GM19395 (cell line): ENCODE results near the gene PRR23B.
"Not testable (repeated sequence)": the region's sequence is repeated elsewhere in the genome, so short reads cannot be mapped to it uniquely, and the experiment has no call there.

Experiments
- ATAC-seq: cut with Tn5 transposase; IDR thresholded peaks from one replicate; pipeline ENCODE4 v1.9.1; 2021; ENCODE audit warnings: mild to moderate bottlenecking, moderate library complexity; ENCODE audit not compliant: unreplicated experiment

The PRR23B gene

GRCh38 chr3:139020868-139021234 is at the start of gene PRR23B:
Gene PRR23B (minus strand): TSS chr3:139020926. CDS start chr3:139020661, 265 bp downstream.
- no peak for ATAC-seq

DNA sequence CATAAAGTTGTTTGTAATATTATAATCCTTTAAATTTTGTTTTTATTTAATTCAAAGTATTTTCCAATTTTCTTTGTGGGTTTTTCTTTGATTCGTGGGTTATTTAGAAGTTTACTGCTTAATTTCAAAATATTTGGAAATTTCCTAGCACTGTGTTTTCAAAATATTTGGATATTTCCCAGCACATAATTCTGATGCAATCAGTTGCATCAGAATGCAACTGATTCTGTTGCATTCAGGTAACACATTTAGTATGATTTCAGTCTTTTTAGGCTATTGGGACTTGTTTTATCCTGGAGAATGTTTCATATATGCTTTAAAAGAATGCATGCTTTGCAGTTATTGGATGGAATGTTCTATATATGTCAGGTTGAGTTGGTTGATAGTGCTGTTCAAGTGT is 42.2 kb upstream of the PRR23B start:
- ATAC-seq, result no peak

DNA sequence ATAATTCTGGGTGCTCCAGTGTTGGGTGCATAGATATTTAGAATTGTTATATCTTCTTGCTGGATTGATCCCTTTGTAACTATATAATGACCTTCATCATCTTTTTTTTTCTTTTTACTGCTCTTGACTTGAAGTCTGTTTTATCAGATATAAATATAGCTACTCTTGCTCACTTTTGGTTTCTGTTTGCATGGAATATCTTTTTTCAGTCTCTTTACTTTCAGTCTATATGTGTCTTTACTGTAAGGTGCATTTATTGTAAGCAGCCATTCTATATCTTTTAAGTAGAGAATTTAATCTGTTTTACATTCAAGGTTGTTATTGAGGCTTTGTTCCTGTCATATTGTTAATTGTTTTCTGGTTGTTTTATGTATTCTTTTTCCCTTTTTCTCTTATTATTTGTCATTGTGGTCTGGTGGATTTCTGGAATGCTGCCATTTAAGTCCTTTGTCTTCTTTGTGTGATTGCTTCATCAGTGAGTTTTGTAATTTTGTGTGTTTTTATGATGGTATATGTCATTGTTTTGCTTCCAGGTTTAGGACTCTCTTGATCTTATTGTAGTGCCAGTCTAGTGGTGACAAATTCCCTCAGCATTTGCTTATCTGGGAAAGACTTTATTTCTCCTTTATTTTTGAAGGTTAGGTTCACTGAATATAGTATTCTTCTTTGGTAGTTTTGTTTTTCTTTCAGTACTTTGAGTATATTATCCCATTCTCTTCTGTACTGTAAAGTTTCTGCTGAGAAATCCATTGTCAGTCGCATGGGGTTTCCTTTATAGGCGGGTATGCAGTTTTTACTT is 32.3 kb upstream of the PRR23B start:
- no peak for ATAC-seq

GRCh38 chr3:139044366-139045210 is 23.9 kb upstream of the PRR23B start, which contains the start of gene PRR23C:
Gene PRR23C (minus strand): TSS chr3:139044892. CDS start chr3:139044620, 272 bp downstream.
- no peak for ATAC-seq

DNA sequence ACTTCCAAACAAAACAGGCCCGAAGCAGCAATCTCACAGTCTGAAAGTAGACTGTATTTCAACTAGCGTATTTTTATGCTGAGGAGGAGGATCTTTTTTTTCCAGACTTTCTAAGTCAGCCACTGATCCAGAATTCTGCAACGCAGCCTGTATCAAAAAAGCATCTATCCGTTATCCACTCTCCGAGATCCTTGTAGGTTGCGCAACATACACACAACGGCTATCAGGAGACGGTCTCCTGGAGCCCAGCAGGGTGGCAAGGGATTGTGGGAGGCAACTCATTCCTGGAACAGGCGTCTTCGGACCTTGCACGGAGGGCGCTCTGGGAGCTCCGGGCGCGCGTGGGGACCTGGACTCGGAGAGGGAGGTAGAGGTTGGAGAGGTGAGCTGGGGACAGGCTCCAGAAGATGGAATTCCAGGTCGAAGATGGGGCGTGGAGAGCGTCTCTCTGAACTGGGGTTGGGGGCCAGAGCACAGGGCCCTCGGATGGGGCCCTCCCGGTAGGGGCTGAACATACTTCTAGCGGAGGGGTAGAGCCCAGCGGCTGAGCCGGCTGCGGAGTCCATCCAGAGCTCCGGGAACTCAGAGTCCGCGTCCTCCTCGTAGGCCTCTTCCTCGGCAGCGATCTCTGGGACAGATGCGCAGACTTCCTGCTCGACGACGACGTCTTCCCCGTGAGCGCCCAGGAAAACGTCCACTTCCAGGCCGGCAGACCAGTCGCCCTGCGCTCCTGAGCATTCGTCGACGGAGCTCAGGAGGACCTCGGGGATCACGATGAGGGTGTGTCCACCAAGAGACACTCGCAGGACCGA is 23.0 kb upstream of the PRR23B start:
- no peak for ATAC-seq

- no peak for ATAC-seq
These were observed 16.8 kb upstream of the PRR23B start for GRCh38 chr3:139037478-139037877.

DNA sequence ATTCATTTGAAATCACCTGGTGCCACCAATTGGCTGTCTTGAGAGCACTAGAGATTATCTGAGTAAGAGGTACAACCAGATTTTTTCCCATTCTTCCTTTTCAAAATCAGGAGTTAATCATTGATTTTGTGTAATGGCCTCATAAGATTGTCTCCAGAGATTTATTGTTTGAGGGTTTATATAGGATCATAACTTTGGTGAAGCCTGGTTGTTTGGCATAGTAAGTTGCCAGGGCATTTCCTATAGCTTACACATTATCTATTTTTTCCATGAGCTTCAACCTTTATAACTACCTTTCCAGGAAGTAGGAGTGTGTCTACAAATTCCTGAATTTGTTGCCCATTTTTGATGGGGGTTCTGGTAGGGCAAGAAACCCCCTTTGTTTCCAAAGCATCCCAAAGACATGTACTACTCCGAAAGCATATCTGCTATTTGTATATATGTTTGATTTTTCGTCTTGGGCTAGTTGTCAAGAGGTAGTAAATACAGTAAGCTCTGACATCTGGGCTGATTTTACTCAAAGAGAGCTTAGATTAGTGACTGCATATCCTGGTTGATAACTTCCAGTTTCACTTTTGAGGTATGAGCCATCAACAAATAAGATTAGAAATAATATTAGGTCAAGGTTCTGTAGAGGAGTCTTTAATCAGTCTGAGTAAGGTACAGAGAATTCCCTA is 11.7 kb upstream of the PRR23B start:
- no peak for ATAC-seq

DNA sequence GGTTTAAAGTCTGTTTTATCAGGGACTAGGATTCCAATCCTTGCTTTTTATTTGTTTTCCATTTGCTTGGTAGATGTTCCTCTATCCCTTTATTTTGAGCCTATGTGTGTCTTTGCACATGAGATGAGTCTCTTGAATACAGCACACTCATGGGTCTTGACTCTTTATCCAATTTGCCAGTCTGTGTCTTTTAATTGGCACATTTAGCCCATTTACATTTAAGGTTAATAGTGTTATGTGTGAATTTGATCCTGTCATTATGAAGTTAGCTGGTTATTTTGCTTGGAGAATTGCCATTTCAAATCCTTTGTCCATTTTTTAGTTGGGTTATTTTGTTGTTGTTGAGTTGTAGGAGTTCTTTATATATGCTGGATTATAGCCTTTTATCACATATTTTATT is 9.8 kb upstream of the PRR23B start:
- ATAC-seq, result not testable (repeated sequence)

DNA sequence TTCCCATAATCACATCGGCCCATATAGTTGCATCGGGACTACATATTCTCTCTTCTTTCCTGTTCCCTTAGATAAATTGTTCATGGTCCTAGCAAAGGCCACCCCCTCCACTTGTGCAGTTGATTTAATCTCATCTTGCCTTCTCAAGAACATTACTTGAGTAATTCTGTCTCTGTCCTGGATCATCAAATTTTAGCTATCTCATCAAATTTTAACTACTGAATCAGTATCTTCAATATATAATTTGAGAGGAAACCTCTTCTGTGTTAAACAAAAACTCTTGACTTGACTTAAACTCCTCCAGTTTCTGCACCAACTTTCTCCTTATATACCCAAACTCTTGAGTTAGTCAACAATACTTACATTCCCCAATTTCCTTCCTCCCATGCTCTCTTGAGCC is 4.2 kb upstream of the PRR23B start:
- no peak for ATAC-seq

- ATAC-seq, result no peak
These were observed 474 bp downstream of the PRR23B start for GRCh38 chr3:139020036-139020867.

DNA sequence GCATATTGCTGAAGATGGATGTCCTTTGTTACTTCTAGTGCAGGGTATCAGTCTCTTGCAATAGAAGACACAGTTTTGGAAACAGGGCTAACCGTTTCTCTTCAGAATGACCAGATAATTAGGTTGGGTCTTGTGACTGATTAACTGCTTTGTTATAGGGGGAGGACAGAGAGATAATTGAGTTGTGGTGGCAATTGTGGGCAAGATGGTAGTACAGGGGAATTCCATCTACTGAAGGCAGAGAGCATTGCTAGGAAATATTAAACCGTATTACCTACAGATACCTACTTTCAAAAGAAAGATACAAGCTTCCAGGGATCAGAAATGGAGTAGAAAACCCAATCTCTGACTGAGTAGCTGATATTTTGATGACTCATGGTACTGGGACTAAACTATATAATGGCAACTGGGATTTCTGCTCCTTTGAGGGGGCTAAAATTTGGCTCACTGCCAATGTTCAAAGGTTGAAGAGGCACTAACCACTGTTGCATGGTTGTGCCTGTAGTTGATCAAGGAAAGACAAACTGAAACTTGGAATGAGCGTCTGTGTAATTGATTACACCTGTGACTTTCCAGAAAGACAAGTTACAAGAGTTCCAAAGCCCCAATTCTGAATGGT is 4.2 kb downstream of the PRR23B start:
- ATAC-seq, result no peak

DNA sequence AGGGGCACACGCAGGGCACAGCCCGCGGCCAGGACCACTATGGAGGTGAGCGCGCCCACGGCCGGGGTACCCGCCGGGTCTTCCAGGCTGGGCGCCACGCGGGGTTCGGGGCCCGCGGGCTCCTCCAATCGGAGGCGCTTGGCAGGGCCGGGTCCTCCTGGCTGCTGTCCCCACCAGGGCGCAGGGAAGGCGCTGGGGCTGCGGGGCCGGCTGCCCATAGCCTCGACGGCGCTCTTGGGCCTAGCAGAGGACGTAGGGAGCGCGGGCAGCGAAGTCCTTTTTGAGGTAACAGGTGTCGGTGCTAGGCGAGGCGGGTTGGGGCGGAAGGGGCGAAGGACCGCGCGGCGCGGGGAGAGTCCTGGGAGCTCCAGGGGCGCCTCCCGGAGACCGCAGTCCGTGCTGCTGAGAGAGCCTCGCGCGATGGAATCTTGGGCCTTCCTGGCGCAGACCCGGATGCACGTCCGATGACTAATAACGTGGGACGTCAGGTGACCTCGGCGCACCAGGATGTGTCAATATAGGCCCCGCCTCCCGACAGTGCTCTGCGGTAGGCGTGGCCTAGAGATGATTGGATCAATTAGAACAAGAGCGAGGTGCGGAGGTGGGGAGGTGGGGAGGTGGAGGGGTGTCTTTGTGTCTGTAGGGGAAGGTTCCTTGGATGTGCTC is 14.5 kb downstream of the PRR23B start, which contains the start of gene PRR23A:
Gene PRR23A (minus strand): TSS at position 218 of the 666 bp plus-strand sequence. CDS start 0 bp downstream, at position 218.
- ATAC-seq, result no peak

- no peak for ATAC-seq
These were observed 15.3 kb downstream of the PRR23B start for GRCh38 chr3:139005356-139005993.

DNA sequence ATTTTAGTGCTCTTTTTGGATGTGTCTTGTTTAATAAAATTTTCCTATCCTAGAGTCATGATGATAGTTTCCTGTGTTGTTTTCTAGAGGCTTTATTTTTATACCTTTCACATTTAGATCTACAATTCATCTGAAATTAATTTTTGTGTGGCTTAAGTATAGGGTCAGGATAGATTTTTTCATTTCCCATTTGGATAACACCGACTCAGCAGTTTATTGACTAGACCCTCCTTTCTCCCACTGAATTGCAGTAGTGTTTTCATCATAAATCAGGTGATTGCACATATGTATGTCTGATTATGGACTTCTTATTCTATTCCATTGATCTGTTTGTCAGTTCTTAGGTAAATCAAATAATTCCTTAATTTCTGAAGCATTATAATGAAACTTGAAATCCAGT is 25.0 kb downstream of the PRR23B start:
- no peak for ATAC-seq

- no peak for ATAC-seq
These were observed 33.5 kb downstream of the PRR23B start for GRCh38 chr3:138987181-138987580.

DNA sequence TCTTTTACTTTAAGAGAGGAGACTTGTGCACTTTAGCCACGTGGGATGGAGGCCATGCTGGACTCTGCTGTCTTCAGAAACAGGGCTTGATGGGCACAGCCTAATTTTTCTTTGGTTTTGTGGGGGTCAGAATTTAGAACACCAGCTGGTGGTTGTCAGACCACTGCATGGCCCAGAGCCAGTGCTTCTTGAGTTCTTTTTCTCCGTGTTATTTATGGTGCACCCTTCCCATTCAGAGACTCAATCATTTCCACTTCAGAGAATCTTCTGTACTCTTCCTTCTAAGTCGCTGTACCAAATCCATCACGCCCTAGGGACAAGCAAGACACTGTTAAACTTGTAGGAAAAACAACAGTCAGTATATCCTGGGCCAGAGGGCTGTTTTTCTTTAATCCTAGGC is 34.8 kb downstream of the PRR23B start:
- ATAC-seq, result no peak

DNA sequence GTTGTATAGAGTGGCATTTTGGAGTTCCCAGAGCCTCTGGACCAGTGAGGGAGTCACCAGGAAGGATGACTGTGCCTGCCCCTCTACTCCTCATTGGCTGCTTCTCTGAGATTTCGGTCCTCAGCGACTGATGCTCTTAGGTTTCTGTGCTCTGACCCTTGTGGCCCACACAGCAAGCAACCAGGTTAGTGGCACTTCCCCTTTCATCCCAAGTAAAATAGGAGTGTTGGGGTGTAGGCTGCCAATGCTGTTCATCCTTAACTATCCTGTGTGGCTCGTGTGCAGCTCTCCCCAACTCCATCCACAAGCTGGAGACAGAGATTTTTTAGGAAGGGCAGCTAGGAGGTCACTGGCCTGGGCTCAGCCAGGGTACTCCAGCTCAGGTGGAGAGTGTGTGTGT is 35.9 kb downstream of the PRR23B start:
- no peak for ATAC-seq

GRCh38 chr3:138976047-138976446 is 44.7 kb downstream of the PRR23B start:
- ATAC-seq, result no peak
